RWPE1 (cell line): ENCODE data around the gene CMIP.

Experiments
- CTCF ChIA-PET: fragments of 350-600 bp; sonication (Branson Sonifier 250); formaldehyde crosslinking; extraction: SDS; loops from one replicate; lab custom pipeline; 2021; lab: Yijun Ruan, JAX
- POLR2A ChIA-PET: fragments of 400-600 bp; formaldehyde crosslinking; extraction: SDS; loops from one replicate; lab custom pipeline; 2020; ENCODE audit warnings: antibody characterized with exemption; ENCODE audit not compliant: low non-redundant PET; lab: Yijun Ruan, JAX
- DNase-seq: peaks from one replicate; pipeline ENCODE4 v3.0.0; 2012; ENCODE audit warnings: low spot score
- H3K27ac ChIP-seq: fragments of 450-650 bp; 2 replicates; pipeline ENCODE4 v1.5.1; 2017
- CTCF ChIP-seq: fragments of 450-650 bp; conservative IDR thresholded peaks from 2 replicates; pipeline ENCODE4 v1.5.1; 2017; ENCODE audit warnings: low read depth, mild to moderate bottlenecking

CMIP gene

DNA sequence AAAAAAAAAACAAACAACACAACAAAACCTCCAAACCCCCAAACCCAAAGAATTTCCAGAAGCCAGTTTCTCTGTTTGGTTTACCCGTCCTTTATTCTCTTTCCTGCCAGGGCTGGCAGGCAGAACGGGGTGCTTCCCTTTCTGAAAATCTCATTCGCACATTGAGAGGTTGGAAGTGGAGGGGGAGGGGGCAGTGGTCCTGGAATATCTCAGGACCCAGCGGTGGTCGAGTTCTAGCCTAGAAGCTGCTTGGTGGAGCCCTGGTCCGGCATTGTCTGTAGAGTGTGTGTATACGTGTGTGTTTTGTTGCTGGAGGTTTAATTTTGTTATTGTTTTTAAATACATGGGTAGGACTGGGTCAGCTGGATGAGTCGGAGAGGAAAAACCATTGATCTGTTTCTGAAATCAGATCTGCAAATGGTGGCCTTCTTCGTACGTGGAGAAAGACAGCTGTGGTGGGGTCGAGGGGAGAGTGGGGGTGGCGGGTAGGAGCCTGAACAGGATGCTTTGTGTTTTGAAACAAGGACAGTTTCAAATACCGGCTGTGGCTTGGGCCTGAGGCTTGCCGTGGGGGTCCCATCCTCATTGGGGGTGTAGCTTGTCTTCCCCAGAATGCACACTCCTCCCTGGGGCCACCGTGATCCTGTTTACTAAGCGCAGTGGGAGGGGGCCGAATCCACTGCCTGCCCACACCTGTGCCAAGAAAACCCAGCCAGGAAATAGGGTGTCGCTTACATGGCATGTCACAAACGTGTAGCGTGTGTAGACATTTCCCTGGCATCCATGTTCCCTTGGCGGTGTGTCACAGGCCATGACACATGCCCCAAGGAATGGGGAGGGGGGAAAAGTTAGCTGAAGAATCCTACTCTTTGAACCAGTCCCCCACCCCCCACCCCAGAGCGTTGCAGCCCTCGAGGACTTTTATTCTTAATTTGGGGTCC lies 1.6 kb downstream of the CMIP start:
- POLR2A ChIA-PET, result no interaction called here
- TF ChIP-seq CTCF, result no peak
- peak; percentile 68 for DNase-seq
- H3K27ac ChIP-seq, result peak overlapping the region; percentile 92
- CTCF ChIA-PET, result interaction anchor here (0.6 kb wide), 2 partner anchors 42 to 195 kb away, joined by 3 read pairs; no protein-coding TSS in a partner anchor

DNA sequence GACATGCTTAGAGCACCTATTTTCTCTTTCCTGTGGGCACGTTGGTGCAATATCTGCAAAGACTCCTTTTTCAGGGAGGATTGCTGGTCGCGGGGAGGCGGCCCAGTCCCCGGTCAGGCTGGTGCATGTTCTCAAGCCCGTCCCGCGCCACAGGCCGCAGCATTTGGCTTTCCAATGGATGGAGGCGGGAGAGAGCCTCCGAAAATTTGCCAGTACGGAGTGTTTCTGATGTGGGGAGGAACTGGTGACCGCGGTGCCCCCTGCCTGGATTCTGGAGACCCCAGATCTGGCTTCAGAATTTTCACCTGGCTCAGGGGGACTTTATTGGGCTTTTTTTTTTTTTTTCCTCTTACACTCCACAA lies 2.3 kb downstream of the CMIP start:
- peak; percentile 59 for DNase-seq
- CTCF ChIA-PET, result no interaction called here
- H3K27ac ChIP-seq, result peak overlapping the region; percentile 92
- TF ChIP-seq CTCF, result no peak
- POLR2A ChIA-PET, result no interaction called here

GRCh38 chr16:81447383-81448101 lies 2.9 kb downstream of the CMIP start:
- ChIA-PET POLR2A (no interaction called here), CTCF (interaction anchor here (0.6 kb wide), 1 partner anchor 202 kb away, joined by 4 read pairs; no protein-coding TSS in a partner anchor)
- TF ChIP-seq CTCF, result no peak
- H3K27ac ChIP-seq, result peak overlapping the region; percentile 92
- DNase-seq, result peak; percentile 30

DNA sequence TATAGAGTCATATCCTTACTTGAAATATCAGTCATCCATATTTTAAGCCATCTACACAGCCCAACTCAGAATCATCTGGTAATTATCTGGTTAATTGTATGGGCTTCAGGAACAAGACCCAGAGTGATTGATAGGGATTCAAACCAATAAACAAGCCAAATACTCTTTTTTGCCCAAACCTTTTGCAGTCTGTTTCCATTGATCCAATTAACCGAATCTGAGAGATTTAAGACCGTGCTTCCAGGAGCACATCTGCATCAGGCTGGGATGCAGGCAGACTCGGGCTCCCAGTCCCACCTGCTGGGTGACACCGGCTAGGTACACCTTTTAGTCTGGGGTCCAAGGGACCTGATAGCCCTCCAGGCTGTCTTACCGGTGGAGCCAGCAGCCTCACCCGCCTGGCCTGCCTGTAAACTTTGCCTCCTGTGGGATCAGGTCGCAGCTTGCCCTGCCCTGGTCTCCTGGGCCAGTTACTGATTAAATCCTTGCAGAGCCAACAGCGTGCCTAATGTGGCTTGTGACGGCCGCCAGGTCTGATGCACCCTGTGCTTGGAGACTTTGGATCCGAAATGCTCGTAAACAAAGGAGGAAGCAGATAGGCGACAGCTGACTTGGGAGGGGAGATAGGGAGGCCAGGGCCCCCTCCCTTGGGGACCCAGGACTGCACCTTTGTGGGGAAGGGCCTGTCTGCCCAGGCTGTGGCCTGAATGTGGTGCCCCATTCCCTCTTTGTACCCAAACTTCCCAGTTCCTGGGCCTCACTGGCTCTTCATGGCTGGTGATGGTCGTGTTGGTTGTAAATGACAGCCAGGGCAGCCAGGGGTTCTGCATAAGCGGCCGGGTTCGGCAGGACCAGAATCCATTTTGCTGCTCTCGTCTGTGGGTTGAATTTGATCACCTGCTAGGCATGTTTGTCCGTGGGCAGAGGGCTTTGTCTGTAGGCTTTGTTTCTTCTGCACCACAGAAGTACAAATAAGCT lies 3.8 kb downstream of the CMIP start:
- H3K27ac ChIP-seq, result peak overlapping the region; percentile 92
- CTCF ChIA-PET, result interaction anchor here (0.6 kb wide), 1 partner anchor 201 kb away, joined by 4 read pairs; no protein-coding TSS in a partner anchor

DNA sequence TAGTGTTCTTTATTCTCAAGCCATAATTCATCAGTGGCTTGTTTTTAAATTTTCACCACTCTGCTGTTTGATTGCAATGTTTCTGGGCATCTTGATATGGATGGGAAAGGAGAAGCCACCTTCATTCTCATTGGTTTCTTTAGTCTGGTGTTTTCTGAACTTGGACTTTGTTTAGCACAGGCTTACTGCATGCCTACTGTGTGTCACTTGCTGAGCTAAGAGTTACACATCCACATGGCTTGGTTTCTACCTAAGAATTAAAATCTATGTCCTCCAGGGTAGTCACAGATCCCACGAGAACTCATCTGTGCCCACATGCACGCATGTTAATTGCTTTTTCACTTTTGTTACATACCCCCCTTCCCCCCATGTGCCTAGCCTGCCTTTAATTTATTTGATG lies 4.6 kb downstream of the CMIP start:
- H3K27ac ChIP-seq, result no peak overlapping the region
- TF ChIP-seq CTCF, result no peak
- DNase-seq, result no peak
- ChIA-PET POLR2A (no interaction called here), CTCF (no interaction called here)

More for the DNA sequence above, 3.8 kb downstream of the CMIP start:
- no peak for TF ChIP-seq CTCF
- peak; percentile 18 for DNase-seq
- POLR2A ChIA-PET, result no interaction called here
